ENCODE data around the gene PKN1.

- TF ChIP-seq POLR2AphosphoS5 (IDR thresholded peaks at IDR 0.05; ENCODE audit: borderline replicate concordance, low read depth, low read length) (no peak), EZH2 (IDR thresholded peaks at IDR 0.05) (no peak)
Measured at GRCh38 chr19:14478113-14478545, 45.0 kb downstream of the PKN1 start.

Data from SK-N-MC (cell line).